Retinal pigment epithelial cell (primary cell): ENCODE data around the gene MUC15.
A peak's percentile ranks its signal among the peaks of the same experiment; 100 is the strongest.

Experiments
- DNase-seq: peaks from one replicate; pipeline ENCODE4 v3.0.0-alpha.2; 2010; ENCODE audit warnings: low read depth
- H3K4me3 ChIP-seq: 2 replicates; pipeline ENCODE4 v1.5.1; 2011; ENCODE audit warnings: mild to moderate bottlenecking, low read length, control low read depth, moderate library complexity
- CTCF ChIP-seq: conservative IDR thresholded peaks from 2 replicates; pipeline ENCODE4 v1.5.1; 2011; ENCODE audit warnings: low read depth, low read length, control low read depth, inconsistent platforms

Gene MUC15

GRCh38 chr11:26587073-26587472, 15.0 kb upstream of the MUC15 start:
- no peak for TF ChIP-seq CTCF
- no peak overlapping the region for H3K4me3 ChIP-seq
- no peak for DNase-seq

GRCh38 chr11:26584818-26585217, 12.8 kb upstream of the MUC15 start:
- no peak for DNase-seq

GRCh38 chr11:26583550-26583949, 11.5 kb upstream of the MUC15 start:
- TF ChIP-seq CTCF: no peak
- peak; percentile 61 for DNase-seq
- no peak overlapping the region for H3K4me3 ChIP-seq

More at GRCh38 chr11:26584818-26585217, 12.8 kb upstream of the MUC15 start:
- no peak for TF ChIP-seq CTCF
- no peak overlapping the region for H3K4me3 ChIP-seq

- DNase-seq: no peak
- no peak overlapping the region for H3K4me3 ChIP-seq
- no peak for TF ChIP-seq CTCF
Observed at GRCh38 chr11:26580929-26581328, 8.9 kb upstream of the MUC15 start.

- no peak overlapping the region for H3K4me3 ChIP-seq
- no peak for DNase-seq
- TF ChIP-seq CTCF: no peak
Observed at GRCh38 chr11:26579683-26580082, 7.6 kb upstream of the MUC15 start.

- TF ChIP-seq CTCF: no peak
- H3K4me3 ChIP-seq: no peak overlapping the region
- DNase-seq: no peak
Observed at GRCh38 chr11:26578998-26579661, 7.1 kb upstream of the MUC15 start.

- DNase-seq: peak; percentile 36
- H3K4me3 ChIP-seq: no peak overlapping the region
- no peak for TF ChIP-seq CTCF
Observed at GRCh38 chr11:26575946-26576345, 3.9 kb upstream of the MUC15 start.
